Suprapubic skin (tissue), 4 donors: Measurements from ENCODE around the gene TMEM186.

ENCODE experiments used
- CTCF ChIP-seq, 2 donors: fragments of 200-600 bp in 1 of 2; fragments of 450-650 bp in 1 of 2; sonication (generic) in 1 of 2; IDR thresholded peaks; one replicate each; pipeline ENCODE4 v1.5.1; 2016 to 2019; ENCODE audit warnings: antibody characterized with exemption in 2 of 2, mild to moderate bottlenecking in 1 of 2, moderate library complexity in 1 of 2
- POLR2A ChIP-seq, 2 donors: fragments of 450-650 bp; IDR thresholded peaks; one replicate each; pipeline ENCODE4 v1.6.1; 2017; ENCODE audit warnings: antibody characterized with exemption in 2 of 2, mild to moderate bottlenecking in 2 of 2, moderate library complexity in 2 of 2
- POLR2AphosphoS5 ChIP-seq, 3 donors: sonication (generic); formaldehyde crosslinking; IDR thresholded peaks; one replicate each; pipeline ENCODE4 v1.6.1; 2017; ENCODE audit warnings: antibody characterized with exemption in 3 of 3

- TF ChIP-seq CTCF (IDR thresholded peaks at IDR 0.05) (no peak), POLR2A (IDR thresholded peaks at IDR 0.05) (no peak), POLR2AphosphoS5 (IDR thresholded peaks at IDR 0.05) (no peak)
These were observed 2.3 kb downstream of the TMEM186 start for GRCh38 chr16:8795091-8795490.
